Naive thymus-derived CD4-positive, alpha-beta T cell (primary cell): ENCODE data around the gene CIAO2B. TPM values are rescaled to one million over a fixed set of nuclear protein-coding genes. Genes with fewer than 3 reads are reported as not detected.
"Not testable (repeated sequence)": the region's sequence is repeated elsewhere in the genome, so short reads cannot be mapped to it uniquely, and the experiment has no call there.

Experiments used
- ATAC-seq: fragments of 150-1000 bp; cut with Tn5 transposase; 2 replicates; pipeline ENCODE4 v1.10.0; 2021; ENCODE audit warnings: mild to moderate bottlenecking, moderate library complexity
- CTCF ChIA-PET: fragments of 350-600 bp; sonication (Branson Sonifier 250); formaldehyde crosslinking; loops from one replicate; lab custom pipeline; 2021; ENCODE audit warnings: antibody characterized with exemption; lab: Charles Lee
- POLR2A ChIA-PET: fragments of 350-600 bp; sonication (Branson Sonifier 250); formaldehyde crosslinking; loops from one replicate; lab custom pipeline; 2021; ENCODE audit warnings: antibody characterized with exemption, inconsistent platforms; lab: Charles Lee
- DNase-seq, 9 donors: peaks; one replicate each; pipeline versions ENCODE4 v3.0.0 to v3.0.0-alpha.2; 2020 to 2022; ENCODE audit warnings: mixed read lengths in 1 of 9
- H3K27ac ChIP-seq: one replicate; pipeline ENCODE4 v1.7.0; 2013; ENCODE audit warnings: mild to moderate bottlenecking, low read depth, low read length, moderate library complexity
- H3K27me3 ChIP-seq, 2 donors: one replicate each; pipeline ENCODE4 v1.7.0; 2013; ENCODE audit warnings: low read length in 2 of 2, mild to moderate bottlenecking in 2 of 2, moderate library complexity in 2 of 2; ENCODE audit not compliant: control insufficient read depth in 2 of 2, insufficient read depth in 2 of 2
- H3K36me3 ChIP-seq, 3 experiments: 1 replicate in 2 of 3; 2 replicates in 1 of 3; pipeline ENCODE4 v1.7.0; 2013; ENCODE audit warnings: low read length in 3 of 3, mild to moderate bottlenecking in 3 of 3, moderate library complexity in 1 of 3; ENCODE audit not compliant: insufficient read depth in 3 of 3, control insufficient read depth in 2 of 3
- H3K4me1 ChIP-seq, 2 donors: one replicate each; pipeline ENCODE4 v1.7.0; 2013; ENCODE audit warnings: low read length in 2 of 2, mild to moderate bottlenecking in 2 of 2, moderate library complexity in 1 of 2; ENCODE audit not compliant: control insufficient read depth in 2 of 2, insufficient read depth in 2 of 2
- H3K4me3 ChIP-seq: 2 replicates; pipeline ENCODE4 v1.7.0; 2013; ENCODE audit warnings: mild to moderate bottlenecking, low read length
- H3K9me3 ChIP-seq, 3 experiments: 1 replicate in 2 of 3; 2 replicates in 1 of 3; pipeline ENCODE4 v1.7.0; 2013; ENCODE audit warnings: low read length in 3 of 3; ENCODE audit not compliant: control insufficient read depth in 2 of 3
- H3K27ac Mint-ChIP-seq, 9 donors: one replicate each; pipeline ENCODE4 v1.8.0; 2020 to 2022; ENCODE audit warnings: mixed read lengths in 9 of 9, mild to moderate bottlenecking in 8 of 9, moderate library complexity in 5 of 9, inconsistent platforms in 2 of 9
- H3K27me3 Mint-ChIP-seq, 5 donors: one replicate each; pipeline ENCODE4 v1.8.0; 2021 to 2022; ENCODE audit warnings: mixed read lengths in 5 of 5, mild to moderate bottlenecking in 1 of 5
- H3K36me3 Mint-ChIP-seq, 5 donors: one replicate each; pipeline ENCODE4 v1.8.0; 2020 to 2022; ENCODE audit warnings: mixed read lengths in 5 of 5, mild to moderate bottlenecking in 3 of 5, inconsistent platforms in 1 of 5
- H3K4me1 Mint-ChIP-seq, 7 donors: one replicate each; pipeline ENCODE4 v1.8.0; 2020 to 2022; ENCODE audit warnings: mixed read lengths in 7 of 7, mild to moderate bottlenecking in 3 of 7, inconsistent platforms in 1 of 7
- H3K4me3 Mint-ChIP-seq, 10 donors: one replicate each; pipeline ENCODE4 v1.8.0; 2020 to 2022; ENCODE audit warnings: mild to moderate bottlenecking in 10 of 10, mixed read lengths in 10 of 10, moderate library complexity in 6 of 10, inconsistent platforms in 2 of 10
- H3K9me3 Mint-ChIP-seq, 11 donors: one replicate each; pipeline ENCODE4 v1.8.0; 2020 to 2022; ENCODE audit warnings: mixed read lengths in 11 of 11, mild to moderate bottlenecking in 4 of 11, inconsistent platforms in 1 of 11, moderate library complexity in 1 of 11
- intact Hi-C, 2 donors: fragments of 100-400 bp; cut with micrococcal nuclease; formaldehyde crosslinking; loops; one replicate each; pipeline ENCODE4 v1.15.1; 2023
- polyA plus RNA-seq, 2 donors: library from polyadenylated mRNA; unstranded; fragments of 300-500 nt; fragmentation: Illumina TruSeq; gene quantifications; one replicate each; pipeline ENCODE4 v1.2.3, GENCODE V29; 2021
- total RNA-seq, 6 experiments: library from RNA in 5 of 6; stranded (reverse) in 5 of 6; gene quantifications; 1 replicate in 5 of 6; 2 replicates in 1 of 6; pipeline ENCODE4 v1.2.3 and lab custom pipeline; 2021 to 2026

Gene CIAO2B
- total and polyA plus RNA-seq, 7 experiments from 2014 or later: 47.0 to 116 (median 61.6) TPM

DNA sequence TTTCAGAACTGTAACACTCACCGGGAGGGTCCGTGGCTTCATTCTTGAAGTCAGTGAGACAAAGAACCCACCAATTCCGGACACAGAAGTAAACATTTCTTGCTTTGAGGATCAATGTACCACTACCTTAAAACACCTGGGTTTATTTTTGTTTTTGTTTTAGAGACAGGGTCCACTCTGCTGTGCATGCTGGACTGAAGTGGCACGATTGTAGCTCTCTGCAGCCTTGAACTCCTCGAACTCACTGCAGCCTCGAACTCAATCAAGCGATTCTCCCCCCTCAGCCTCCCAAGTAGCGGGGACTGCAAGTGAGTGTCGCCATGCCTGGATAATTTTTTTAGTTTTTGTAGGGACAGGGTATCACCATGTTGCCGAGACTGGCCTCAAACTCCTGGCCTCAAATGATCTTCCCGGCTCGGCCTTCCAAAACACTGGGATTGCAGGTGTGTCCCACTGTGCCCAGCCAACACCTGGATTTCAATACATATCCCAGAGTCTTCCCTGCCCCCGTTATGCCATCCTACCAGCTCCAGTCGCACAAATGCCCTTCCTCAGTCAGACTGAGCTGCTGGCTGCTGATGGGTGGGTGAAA lies 41.2 kb upstream of the CIAO2B start:
- peaks cover 0 to 5% (median 0%) of the 10 kb centered on the region in 5 donors for H3K36me3 Mint-ChIP-seq
- peaks cover 0 to 3% (median 0%) of the 10 kb centered on the region in 5 donors for H3K27me3 Mint-ChIP-seq
- peaks cover 0 to 52% (median 5%) of the 10 kb centered on the region in 7 donors for H3K4me1 Mint-ChIP-seq
- H3K4me3 Mint-ChIP-seq: peak overlapping the region in 9 of 10 donors; percentile 61 to 83 (median 78)
- peak overlapping the region in 2 of 9 donors; percentile 51 to 85 for H3K27ac Mint-ChIP-seq
- intact Hi-C loops: loop anchor here in 1 of 2 donors (5.0 kb wide), 1 partner anchor 37 kb away; no protein-coding TSS in a partner anchor
- H3K9me3 Mint-ChIP-seq: no peaks in the 10 kb centered on the region
- DNase-seq (no peak), ATAC-seq (no peak)
- Histone ChIP-seq H3K9me3 (no peaks in the 10 kb centered on the region), H3K27me3 (no peaks in the 10 kb centered on the region), H3K4me3 (peak overlapping the region; percentile 30), H3K27ac (no peak overlapping the region), H3K4me1 (no peaks in the 10 kb centered on the region), H3K36me3 (no peaks in the 10 kb centered on the region)
- ChIA-PET POLR2A (interaction anchor here (0.9 to 1.9 kb wide), 2 partner anchors 53 to 210 kb away, joined by 3 to 5 read pairs; no protein-coding TSS in a partner anchor), CTCF (interaction anchor here (0.7 to 1.2 kb wide), 7 partner anchors 10 to 424 kb away, joined by 3 to 4 read pairs (median 3); no protein-coding TSS in a partner anchor)

DNA sequence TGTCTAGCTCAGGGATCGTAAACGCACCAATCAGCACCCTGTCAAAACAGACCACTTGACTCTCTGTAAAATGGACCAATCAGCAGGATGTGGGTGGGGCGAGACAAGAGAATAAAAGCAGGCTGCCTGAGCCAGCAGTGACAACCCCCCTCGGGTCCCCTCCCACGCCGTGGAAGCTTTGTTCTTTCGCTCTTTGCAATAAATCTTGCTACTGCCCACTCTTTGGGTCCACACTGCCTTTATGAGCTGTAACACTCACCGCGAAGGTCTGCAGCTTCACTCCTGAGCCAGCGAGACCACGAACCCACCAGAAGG lies 40.7 kb upstream of the CIAO2B start:
- CTCF ChIA-PET: interaction anchor here (0.6 to 1.2 kb wide), 3 partner anchors 31 to 171 kb away, joined by 3 to 4 read pairs (median 3); no protein-coding TSS in a partner anchor
- H3K9me3 ChIP-seq, H3K36me3 ChIP-seq, H3K4me1 ChIP-seq, H3K27ac ChIP-seq, H3K36me3 Mint-ChIP-seq, ATAC-seq, H3K9me3 Mint-ChIP-seq, H3K27me3 Mint-ChIP-seq, H3K27me3 ChIP-seq: not testable (repeated sequence)
- POLR2A ChIA-PET: interaction anchor here (0.9 to 1.9 kb wide), 2 partner anchors 53 to 210 kb away, joined by 3 to 5 read pairs; no protein-coding TSS in a partner anchor
- H3K4me3 Mint-ChIP-seq: peak overlapping the region; percentile 61 to 83 (median 76)
- peaks cover 0 to 52% (median 5%) of the 10 kb centered on the region in 7 donors for H3K4me1 Mint-ChIP-seq
- peak in 6 of 9 donors; percentile 17 to 48 (median 30) for DNase-seq
- peak overlapping the region; percentile 30 for H3K4me3 ChIP-seq
- intact Hi-C loops: loop anchor here in 1 of 2 donors (5.0 kb wide), 1 partner anchor 37 kb away; no protein-coding TSS in a partner anchor
- H3K27ac Mint-ChIP-seq: peak overlapping the region in 3 of 9 donors; percentile 28 to 85 (median 51)

DNA sequence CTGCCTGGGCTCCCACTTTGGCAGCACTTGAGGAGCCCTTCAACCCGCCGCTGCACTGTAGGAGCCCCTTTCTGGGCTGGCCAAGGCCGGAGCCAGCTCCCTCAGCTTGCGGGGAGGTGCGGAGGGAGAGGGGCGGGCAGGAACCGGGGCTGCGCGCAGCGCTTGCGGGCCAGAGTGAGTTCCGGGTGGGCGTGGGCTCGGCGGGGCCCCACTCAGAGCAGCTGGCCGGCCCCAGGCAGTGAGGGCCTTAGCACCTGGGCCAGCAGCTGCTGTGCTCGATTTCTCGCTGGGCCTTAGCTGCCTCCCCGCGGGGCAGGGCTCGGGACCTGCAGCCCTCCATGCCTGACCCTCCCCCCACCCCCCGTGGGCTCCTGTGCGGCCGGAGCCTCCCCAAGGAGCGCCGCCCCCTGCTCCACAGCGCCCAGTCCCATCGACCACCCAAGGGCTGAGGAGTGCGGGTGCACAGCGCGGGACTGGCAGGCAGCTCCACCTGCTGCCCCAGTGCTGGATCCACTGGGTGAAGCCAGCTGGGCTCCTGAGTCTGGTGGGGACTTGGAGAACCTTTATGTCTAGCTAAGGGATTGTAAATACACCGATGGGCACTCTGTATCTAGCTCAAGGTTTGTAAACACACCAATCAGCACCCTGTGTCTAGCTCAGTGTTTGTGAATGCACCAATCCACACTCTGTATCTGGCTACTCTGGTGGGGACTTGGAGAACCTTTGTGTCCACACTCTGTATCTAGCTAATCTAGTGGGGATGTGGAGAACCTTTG lies 40.1 kb upstream of the CIAO2B start:
- H3K27ac Mint-ChIP-seq: peak overlapping the region in 2 of 9 donors; percentile 28 to 85
- not testable (repeated sequence) for H3K4me3 ChIP-seq
- POLR2A ChIA-PET: interaction anchor here (1.9 kb wide), 1 partner anchor 54 kb away, joined by 5 read pairs; no protein-coding TSS in a partner anchor

DNA sequence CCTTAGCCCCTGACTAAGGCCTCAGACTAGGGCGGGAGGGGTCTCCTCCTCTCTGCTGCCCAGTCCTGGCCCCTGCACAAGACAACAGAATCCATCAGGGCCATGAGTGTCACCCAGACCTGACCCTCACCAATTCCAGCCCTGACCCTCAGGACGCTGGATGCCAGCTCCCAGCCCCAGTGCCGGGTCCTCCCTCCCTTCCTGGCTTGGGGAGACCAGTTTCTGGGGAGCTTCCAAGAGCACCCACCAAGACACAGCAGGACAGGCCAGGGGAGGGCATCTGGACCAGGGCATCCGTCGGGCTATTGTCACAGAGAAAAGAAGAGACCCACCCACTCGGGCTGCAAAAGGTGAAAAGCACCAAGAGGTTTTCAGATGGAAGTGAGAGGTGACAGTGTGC lies 39.5 kb upstream of the CIAO2B start:
- ATAC-seq: no peak
- intact Hi-C loops: no loop called here
- ChIA-PET POLR2A (no interaction called here), CTCF (no interaction called here)
- DNase-seq: no peak
- Mint-ChIP-seq H3K27ac (no peak overlapping the region), H3K4me3 (no peak overlapping the region), H3K27me3 (peaks cover 0 to 3% (median 0%) of the 10 kb centered on the region in 5 donors), H3K4me1 (peaks cover 0 to 40% (median 5%) of the 10 kb centered on the region in 7 donors), H3K36me3 (peaks cover 0 to 5% (median 0%) of the 10 kb centered on the region in 5 donors), H3K9me3 (no peaks in the 10 kb centered on the region)
- Histone ChIP-seq H3K27me3 (no peaks in the 10 kb centered on the region), H3K9me3 (no peaks in the 10 kb centered on the region), H3K4me1 (no peaks in the 10 kb centered on the region), H3K27ac (no peak overlapping the region), H3K4me3 (no peak overlapping the region), H3K36me3 (no peaks in the 10 kb centered on the region)

More for the DNA sequence above, 40.1 kb upstream of the CIAO2B start:
- Mint-ChIP-seq H3K4me1 (peaks cover 0 to 46% (median 5%) of the 10 kb centered on the region in 7 donors), H3K4me3 (peak overlapping the region in 8 of 10 donors; percentile 61 to 83 (median 79))
- H3K4me1 ChIP-seq, ATAC-seq, H3K9me3 ChIP-seq, intact Hi-C loops, H3K27ac ChIP-seq, DNase-seq, H3K36me3 ChIP-seq, H3K27me3 ChIP-seq, H3K9me3 Mint-ChIP-seq, H3K27me3 Mint-ChIP-seq, H3K36me3 Mint-ChIP-seq: not testable (repeated sequence)
- CTCF ChIA-PET: interaction anchor here (0.6 kb wide), 1 partner anchor 172 kb away, joined by 3 read pairs; no protein-coding TSS in a partner anchor

DNA sequence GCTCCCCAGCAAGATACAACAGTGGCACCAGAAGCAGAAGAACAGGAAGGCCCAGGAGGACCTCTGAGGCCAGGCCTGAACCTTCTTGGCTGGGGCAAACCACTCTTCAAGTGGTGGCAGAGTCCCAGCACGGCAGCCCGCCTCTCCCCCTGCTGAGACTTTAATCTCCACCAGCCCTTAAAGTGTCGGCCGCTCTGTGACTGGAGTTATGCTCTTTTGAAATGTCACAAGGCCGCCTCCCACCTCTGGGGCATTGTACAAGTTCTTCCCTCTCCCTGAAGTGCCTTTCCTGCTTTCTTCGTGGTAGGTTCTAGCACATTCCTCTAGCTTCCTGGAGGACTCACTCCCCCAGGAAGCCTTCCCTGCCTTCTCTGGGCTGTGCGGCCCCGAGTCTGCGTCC lies 38.8 kb upstream of the CIAO2B start:
- ChIA-PET POLR2A (no interaction called here), CTCF (no interaction called here)
- DNase-seq: no peak
- Histone ChIP-seq H3K27ac (no peak overlapping the region), H3K4me1 (no peaks in the 10 kb centered on the region), H3K9me3 (no peaks in the 10 kb centered on the region), H3K27me3 (no peaks in the 10 kb centered on the region), H3K4me3 (no peak overlapping the region), H3K36me3 (no peaks in the 10 kb centered on the region)
- peaks cover 0 to 5% (median 0%) of the 10 kb centered on the region in 5 donors for H3K36me3 Mint-ChIP-seq
- H3K27me3 Mint-ChIP-seq: peaks cover 0 to 3% (median 0%) of the 10 kb centered on the region in 5 donors
- no peak for ATAC-seq
- H3K4me1 Mint-ChIP-seq: peaks cover 0 to 33% (median 5%) of the 10 kb centered on the region in 7 donors
- intact Hi-C loops: no loop called here
- H3K4me3 Mint-ChIP-seq: no peak overlapping the region
- H3K27ac Mint-ChIP-seq: no peak overlapping the region
- no peaks in the 10 kb centered on the region for H3K9me3 Mint-ChIP-seq

DNA sequence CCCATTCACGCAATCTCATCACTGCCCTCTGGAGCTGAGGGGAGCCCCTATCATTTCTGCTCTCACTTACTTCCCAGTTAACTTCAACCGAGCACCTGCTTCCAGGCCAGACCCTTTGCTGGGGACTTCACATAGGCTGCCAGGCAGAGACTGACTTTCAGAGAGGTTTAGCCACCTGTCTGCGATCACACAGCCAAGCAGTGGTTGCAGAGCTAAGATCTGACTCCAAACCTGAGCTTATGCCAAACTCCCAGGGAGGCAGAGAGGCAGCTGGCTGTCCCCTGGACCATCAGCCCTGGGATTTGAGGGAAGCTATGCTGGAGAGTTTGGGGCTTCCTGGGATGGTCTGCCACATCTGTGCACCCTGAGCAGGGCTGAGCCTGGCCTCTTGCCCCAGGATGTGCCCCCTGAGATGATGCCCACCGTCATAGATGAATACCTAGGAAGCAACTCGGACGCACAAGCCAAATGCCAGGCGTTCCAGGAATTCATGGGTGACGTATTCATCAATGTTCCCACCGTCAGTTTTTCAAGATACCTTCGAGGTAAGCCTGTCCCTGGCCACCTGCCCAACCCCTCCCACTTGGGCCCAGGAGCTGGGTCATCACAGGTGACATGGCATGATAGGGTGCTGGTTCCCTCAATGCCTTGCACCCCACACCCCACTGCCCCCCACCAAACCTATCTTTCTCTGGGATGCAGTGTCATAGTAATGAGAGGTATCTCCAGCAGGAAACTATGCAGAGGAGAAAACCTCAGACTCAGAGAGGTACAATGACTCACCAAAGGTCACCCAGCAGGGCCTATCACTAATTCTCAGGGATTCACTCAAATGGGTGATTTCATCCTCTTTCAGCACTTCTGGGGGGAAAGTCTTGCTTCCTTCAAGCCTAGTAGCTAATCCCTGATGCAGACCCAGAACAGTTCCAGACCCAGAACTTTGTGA lies 36.8 kb upstream of the CIAO2B start:
- peaks cover 0 to 17% (median 5%) of the 10 kb centered on the region in 7 donors for H3K4me1 Mint-ChIP-seq
- Histone ChIP-seq H3K27me3 (no peaks in the 10 kb centered on the region), H3K4me1 (no peaks in the 10 kb centered on the region), H3K27ac (no peak overlapping the region), H3K36me3 (no peaks in the 10 kb centered on the region), H3K9me3 (no peaks in the 10 kb centered on the region), H3K4me3 (no peak overlapping the region)
- intact Hi-C loops: no loop called here
- ATAC-seq: no peak
- no peak for DNase-seq
- H3K27ac Mint-ChIP-seq: no peak overlapping the region
- H3K4me3 Mint-ChIP-seq: no peak overlapping the region
- no peaks in the 10 kb centered on the region for H3K27me3 Mint-ChIP-seq
- ChIA-PET POLR2A (no interaction called here), CTCF (interaction anchor here (0.6 kb wide), 2 partner anchors 39 to 485 kb away, joined by 5 to 7 read pairs; no protein-coding TSS in a partner anchor)
- no peaks in the 10 kb centered on the region for H3K9me3 Mint-ChIP-seq
- H3K36me3 Mint-ChIP-seq: peaks cover 0 to 5% (median 0%) of the 10 kb centered on the region in 5 donors
